MCF 10A (cell line): ENCODE measurements around the gene KDM5D. TPM values are rescaled to one million over a fixed set of nuclear protein-coding genes. Genes with fewer than 3 reads are reported as not detected.

Experiments used
- Bru-seq: library from RNA; stranded (reverse); fragments of 400-500 nt; gene quantifications from one replicate; lab custom pipeline; 2021; lab: Mats Ljungman, UMichigan
- BruChase-seq, 2 experiments: library from RNA; stranded (reverse); fragments of 400-500 nt; gene quantifications; one replicate each; lab custom pipeline; 2021; lab: Mats Ljungman, UMichigan
- BruUV-seq: library from RNA; stranded (reverse); fragments of 400-500 nt; replicated peaks from 2 replicates; lab custom pipeline; 2021; lab: Mats Ljungman, UMichigan
- CTCF ChIA-PET: fragments of 300-600 bp; sonication (Branson Sonifier 250); formaldehyde crosslinking; extraction: SDS; loops from one replicate; lab custom pipeline; 2021; ENCODE audit warnings: antibody characterized with exemption, inconsistent platforms; lab: Yijun Ruan, JAX
- POLR2A ChIA-PET: fragments of 300-600, 350-650 bp; sonication (Branson Sonifier 250); formaldehyde crosslinking; extraction: SDS; loops from one replicate; lab custom pipeline; 2020; ENCODE audit warnings: antibody characterized with exemption, inconsistent platforms; lab: Yijun Ruan, JAX
- DNase-seq: peaks from one replicate; pipeline ENCODE4 v3.0.0-alpha.2; 2018; ENCODE audit not compliant: unreplicated experiment
- H3K27ac Mint-ChIP-seq: one replicate; pipeline ENCODE4 v1.8.0; 2022; ENCODE audit warnings: mild to moderate bottlenecking, low read depth, mixed read lengths; ENCODE audit not compliant: unreplicated experiment
- H3K27me3 Mint-ChIP-seq: one replicate; pipeline ENCODE4 v1.8.0; 2022; ENCODE audit warnings: mixed read lengths; ENCODE audit not compliant: insufficient read depth, unreplicated experiment
- H3K36me3 Mint-ChIP-seq: one replicate; pipeline ENCODE4 v1.8.0; 2022; ENCODE audit warnings: mild to moderate bottlenecking, moderate library complexity, mixed read lengths; ENCODE audit not compliant: insufficient read depth, unreplicated experiment
- H3K4me1 Mint-ChIP-seq: one replicate; pipeline ENCODE4 v1.8.0; 2022; ENCODE audit warnings: mixed read lengths; ENCODE audit not compliant: insufficient read depth, unreplicated experiment
- H3K4me3 Mint-ChIP-seq: one replicate; pipeline ENCODE4 v1.8.0; 2022; ENCODE audit warnings: mild to moderate bottlenecking, moderate library complexity, mixed read lengths; ENCODE audit not compliant: unreplicated experiment
- H3K9me3 Mint-ChIP-seq: one replicate; pipeline ENCODE4 v1.8.0; 2022; ENCODE audit warnings: mixed read lengths; ENCODE audit not compliant: unreplicated experiment
- CTCF ChIP-seq: fragments of 200-600 bp; IDR thresholded peaks from one replicate; pipeline ENCODE4 v1.8.0; 2022; ENCODE audit warnings: antibody characterized with exemption, mild to moderate bottlenecking; ENCODE audit not compliant: unreplicated experiment
- intact Hi-C: fragments of 100-400 bp; cut with micrococcal nuclease; formaldehyde crosslinking; loops from 2 replicates; pipeline ENCODE4 v1.14.1; 2022
- long read RNA-seq: library from polyadenylated mRNA; stranded (forward); transcript quantifications from one replicate; pipeline ENCODE4 v2.0.0, GENCODE V29; 2022
- total RNA-seq: library from RNA; stranded (reverse); gene quantifications from 2 replicates; pipeline ENCODE4 v1.2.3, GENCODE V29; 2022

KDM5D gene
- total RNA-seq, result not detected in 2 replicates
- not detected for Bru-seq, nascent RNA
- BruChase-seq, experiment 1, labeled RNA remaining after a 6-hour chase, result not detected
- BruChase-seq, experiment 2, labeled RNA remaining after a 2-hour chase, result not detected
- long read RNA-seq, result 0 reads

GRCh38 chrY:19744381-19745378 is at the start of gene KDM5D:
KDM5D (minus strand) TSS chrY:19744726; CDS start chrY:19744534, 192 bp downstream.
- intact Hi-C loops, result no loop called here
- Mint-ChIP-seq H3K4me3 (no peak within 1 kb of the TSS), H3K27me3 (no peaks in the 10 kb centered on the region), H3K36me3 (no peaks in the 10 kb centered on the region), H3K4me1 (no peaks in the 10 kb centered on the region), H3K27ac (no peak within 1 kb of the TSS), H3K9me3 (no peaks in the 10 kb centered on the region)
- ChIA-PET CTCF (no interaction called here), POLR2A (no interaction called here)
- BruUV-seq, result no TSS peak
- no peak for DNase-seq
- no peak for TF ChIP-seq CTCF

- no peaks in the 10 kb centered on the region for H3K36me3 Mint-ChIP-seq
- no peaks in the 10 kb centered on the region for H3K4me1 Mint-ChIP-seq
- no peak overlapping the region for H3K27ac Mint-ChIP-seq
- no peak for DNase-seq
- ChIA-PET POLR2A (no interaction called here), CTCF (no interaction called here)
- H3K4me3 Mint-ChIP-seq, result no peak overlapping the region
- no peaks in the 10 kb centered on the region for H3K9me3 Mint-ChIP-seq
- BruUV-seq, result no TSS peak
- intact Hi-C loops, result no loop called here
- H3K27me3 Mint-ChIP-seq, result no peaks in the 10 kb centered on the region
- TF ChIP-seq CTCF, result no peak
These were observed 23.8 kb upstream of the KDM5D start for GRCh38 chrY:19768375-19768774.

GRCh38 chrY:19743331-19743730 is 1.2 kb downstream of the KDM5D start:
- Mint-ChIP-seq H3K27ac (no peak overlapping the region), H3K4me3 (no peak overlapping the region), H3K4me1 (no peaks in the 10 kb centered on the region), H3K36me3 (no peaks in the 10 kb centered on the region), H3K9me3 (no peaks in the 10 kb centered on the region), H3K27me3 (no peaks in the 10 kb centered on the region)
- POLR2A ChIA-PET, result no interaction called here
- TF ChIP-seq CTCF, result no peak
- intact Hi-C loops, result no loop called here
- BruUV-seq, result no TSS peak
- CTCF ChIA-PET, result no interaction called here
- DNase-seq, result no peak

GRCh38 chrY:19742153-19742552 is 2.4 kb downstream of the KDM5D start:
- no peaks in the 10 kb centered on the region for H3K9me3 Mint-ChIP-seq

More at GRCh38 chrY:19742153-19742552, 2.4 kb downstream of the KDM5D start:
- H3K4me3 Mint-ChIP-seq, result no peak overlapping the region
- H3K4me1 Mint-ChIP-seq, result no peaks in the 10 kb centered on the region
- ChIA-PET POLR2A (no interaction called here), CTCF (no interaction called here)
- no peaks in the 10 kb centered on the region for H3K27me3 Mint-ChIP-seq
- H3K36me3 Mint-ChIP-seq, result no peaks in the 10 kb centered on the region
- H3K27ac Mint-ChIP-seq, result no peak overlapping the region
- BruUV-seq, result no TSS peak
- intact Hi-C loops, result no loop called here
- no peak for TF ChIP-seq CTCF
- DNase-seq, result no peak
